Measurements from ENCODE around the gene CX3CL1. TPM values are rescaled to one million over a fixed set of nuclear protein-coding genes. Genes with fewer than 3 reads are reported as not detected.

Gene CX3CL1
- total RNA-seq, 1 donor from 2014 or later = 3.0 TPM

GRCh38 chr16:57405097-57405496 lies 32.8 kb downstream of the CX3CL1 start:
- no peak for DNase-seq (ENCODE audit: low read depth, low spot score)

DNA sequence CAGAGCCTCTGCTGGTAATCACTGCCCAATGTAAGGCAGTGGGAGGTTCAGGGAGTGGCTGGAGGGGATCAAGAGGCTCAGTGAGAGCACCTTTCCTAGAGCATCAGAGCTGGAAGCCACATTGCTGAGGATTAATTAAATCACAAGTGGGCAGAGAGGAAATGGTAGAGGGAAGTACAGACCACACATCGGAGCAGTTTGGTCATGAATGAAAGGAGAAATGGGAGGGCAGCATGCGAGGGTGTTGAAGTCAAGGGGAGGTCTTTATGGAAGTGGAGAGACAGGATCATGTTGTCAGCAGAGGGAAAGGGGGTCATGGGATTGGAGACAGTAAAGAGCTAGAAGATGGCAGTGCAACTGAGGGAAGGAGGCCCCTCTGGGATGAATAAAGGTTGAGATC lies 34.6 kb downstream of the CX3CL1 start:
- DNase-seq (ENCODE audit: low read depth, low spot score) = no peak

GRCh38 chr16:57407521-57408353 lies 35.4 kb downstream of the CX3CL1 start:
- DNase-seq (ENCODE audit: low read depth, low spot score) = no peak

DNA sequence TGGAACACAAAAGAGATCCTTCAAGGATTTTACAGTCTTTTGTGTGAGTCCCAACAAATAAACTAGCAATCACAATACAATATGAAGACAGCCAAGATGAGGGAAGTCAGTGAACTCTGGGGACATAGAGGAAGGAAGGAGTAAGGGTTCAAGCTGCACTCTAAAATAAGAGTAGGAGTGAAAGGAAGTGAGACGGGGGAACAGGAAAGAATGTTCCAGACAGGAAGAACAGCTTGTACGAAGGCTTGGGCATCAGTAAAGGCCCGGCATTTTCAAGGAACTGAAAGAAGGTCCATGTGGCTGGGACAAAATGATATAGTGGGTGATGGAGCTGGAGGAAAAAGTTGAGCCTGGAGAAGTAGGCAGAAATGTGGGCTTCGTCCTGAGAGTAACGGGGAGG lies 36.8 kb downstream of the CX3CL1 start:
- no peak for DNase-seq (ENCODE audit: low read depth, low spot score)

DNA sequence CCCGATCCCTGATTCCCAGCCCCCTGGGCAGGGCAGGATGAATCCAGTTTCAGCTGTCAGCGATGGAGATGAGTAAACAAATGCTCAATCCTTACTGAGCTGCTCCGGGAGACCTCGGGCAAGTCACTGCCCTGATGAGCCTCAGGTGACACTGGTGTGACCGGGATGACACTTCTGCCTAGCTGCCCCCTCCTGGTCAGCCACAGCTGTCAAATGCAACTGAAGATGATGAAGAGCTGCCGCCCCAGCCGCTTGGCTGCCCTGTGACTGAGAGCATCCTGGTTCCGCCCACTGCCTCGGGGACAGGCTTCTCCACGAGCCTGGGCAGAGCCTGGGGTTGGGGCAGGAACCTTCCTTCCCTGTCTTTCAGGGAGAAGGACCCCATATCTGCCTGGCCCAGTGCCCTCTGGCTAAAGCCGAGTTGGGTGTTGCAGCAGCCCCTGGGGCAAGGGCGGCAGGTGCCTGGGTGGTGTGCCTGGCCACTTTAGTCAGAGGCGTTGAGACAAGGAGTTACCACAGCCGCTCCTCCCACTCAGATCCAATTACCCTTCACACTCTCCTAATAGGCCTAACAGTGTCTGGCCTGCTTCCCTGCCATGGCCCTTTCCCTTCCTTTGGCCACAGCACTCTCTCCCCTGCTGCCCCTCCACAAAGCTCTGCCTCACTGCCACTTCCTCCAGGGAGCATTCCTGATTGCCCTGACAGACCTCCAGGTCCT lies 37.7 kb downstream of the CX3CL1 start:
- no peak for DNase-seq (ENCODE audit: low read depth, low spot score)

DNA sequence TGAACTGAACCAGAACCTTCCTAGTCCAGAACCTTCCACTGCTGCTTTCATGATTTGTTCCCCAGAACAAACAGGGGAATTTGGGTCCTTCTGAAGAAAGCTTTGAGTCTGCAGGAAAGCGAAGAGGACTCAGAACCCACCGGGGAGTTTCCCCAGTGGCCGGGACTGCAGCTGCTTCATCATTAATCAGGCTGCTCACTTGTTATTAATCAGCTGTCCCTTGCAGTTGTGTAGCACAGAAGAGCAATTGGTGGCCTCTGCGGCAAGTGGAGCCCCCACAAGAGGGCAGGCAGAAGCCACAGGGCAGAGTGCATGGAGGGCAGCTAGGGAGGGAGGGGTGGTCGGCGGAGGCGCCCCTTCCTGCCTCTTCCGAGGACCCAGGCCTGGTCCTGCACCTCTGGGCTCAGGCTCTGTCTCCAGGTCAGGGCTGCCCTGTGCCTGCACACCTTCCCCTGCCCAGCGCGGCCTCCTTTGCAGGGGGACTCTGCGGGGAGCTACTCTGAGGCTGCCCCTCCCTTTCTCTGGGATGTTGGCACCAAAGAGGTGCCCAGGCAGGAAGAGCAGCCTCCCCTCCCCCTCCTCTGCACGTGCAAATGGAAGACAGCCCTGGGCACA lies 39.2 kb downstream of the CX3CL1 start:
- DNase-seq (ENCODE audit: low read depth, low spot score) = no peak

- DNase-seq (ENCODE audit: low read depth, low spot score) = no peak
Observed at GRCh38 chr16:57412584-57412983, 40.3 kb downstream of the CX3CL1 start.

- no peak for DNase-seq (ENCODE audit: low read depth, low spot score)
Observed at GRCh38 chr16:57413301-57413730, 41.0 kb downstream of the CX3CL1 start.

- DNase-seq (ENCODE audit: low read depth, low spot score) = no peak
Observed at GRCh38 chr16:57413733-57414132, 41.4 kb downstream of the CX3CL1 start.

DNA sequence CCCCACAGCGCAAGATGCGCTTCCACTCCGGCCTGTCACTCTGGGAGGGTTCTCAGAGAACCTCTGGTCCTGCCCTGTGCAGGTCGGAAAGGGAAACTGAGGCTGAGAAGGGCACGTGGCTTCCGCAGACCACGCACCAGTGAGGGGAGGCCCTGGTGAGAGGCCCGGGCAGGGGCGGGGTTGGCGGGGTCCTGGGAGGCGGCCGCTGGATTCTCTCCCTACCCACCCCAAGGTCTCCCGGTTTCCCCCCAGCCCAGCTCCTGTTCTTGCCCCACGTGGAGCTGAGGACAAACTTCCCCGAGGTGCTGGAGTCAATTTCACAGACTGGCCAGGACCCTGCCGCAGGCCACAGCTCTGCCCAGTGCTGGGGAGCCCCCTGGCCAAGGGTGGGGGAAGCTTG lies 43.8 kb downstream of the CX3CL1 start:
- no peak for DNase-seq (ENCODE audit: low read depth, low spot score)

- no peak for DNase-seq (ENCODE audit: low read depth, low spot score)
Observed at GRCh38 chr16:57419506-57419905, 47.2 kb downstream of the CX3CL1 start.

DNA sequence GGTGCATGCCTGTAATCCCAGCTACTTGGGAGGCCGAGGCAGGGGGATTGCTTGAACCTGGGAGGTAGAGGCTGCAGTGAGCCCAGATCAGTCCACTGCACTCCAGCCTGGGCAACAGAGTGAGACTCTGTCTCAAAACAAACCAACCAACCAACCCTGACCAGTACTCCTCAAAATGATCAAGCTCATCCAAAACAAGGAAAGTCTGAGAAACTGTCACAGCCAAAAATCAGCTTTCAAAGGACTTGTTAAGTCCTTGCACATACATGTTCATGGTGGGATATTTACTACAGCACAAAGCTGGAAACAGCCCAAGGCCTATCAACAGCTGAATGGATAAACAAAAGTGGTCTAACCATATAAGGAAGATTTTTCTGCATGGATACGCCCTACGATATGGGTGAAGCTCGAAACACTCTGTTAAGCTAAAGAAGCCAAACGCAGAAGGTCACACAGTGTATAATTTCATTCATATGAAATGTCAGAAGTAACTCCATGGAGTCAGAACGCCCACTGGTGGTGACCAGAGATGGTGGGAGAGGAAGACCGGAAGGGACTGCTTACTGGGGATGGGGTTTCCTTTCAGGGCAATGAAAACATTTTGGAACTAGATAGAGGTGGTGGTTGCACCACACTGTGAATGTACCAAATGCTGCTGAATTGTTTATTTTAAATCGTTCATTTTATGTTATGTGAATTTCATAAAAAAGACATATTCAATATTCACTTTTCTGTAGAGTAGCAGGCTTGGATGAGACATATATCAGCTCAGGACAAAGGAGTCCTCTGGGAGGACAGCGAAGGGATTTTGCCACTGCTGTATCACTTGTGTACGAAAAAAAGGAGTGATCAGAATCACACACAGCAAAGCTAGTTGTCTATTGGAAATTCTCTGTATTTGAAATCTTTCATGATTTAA lies 50.0 kb downstream of the CX3CL1 start:
- DNase-seq (ENCODE audit: low read depth, low spot score) = no peak

DNA sequence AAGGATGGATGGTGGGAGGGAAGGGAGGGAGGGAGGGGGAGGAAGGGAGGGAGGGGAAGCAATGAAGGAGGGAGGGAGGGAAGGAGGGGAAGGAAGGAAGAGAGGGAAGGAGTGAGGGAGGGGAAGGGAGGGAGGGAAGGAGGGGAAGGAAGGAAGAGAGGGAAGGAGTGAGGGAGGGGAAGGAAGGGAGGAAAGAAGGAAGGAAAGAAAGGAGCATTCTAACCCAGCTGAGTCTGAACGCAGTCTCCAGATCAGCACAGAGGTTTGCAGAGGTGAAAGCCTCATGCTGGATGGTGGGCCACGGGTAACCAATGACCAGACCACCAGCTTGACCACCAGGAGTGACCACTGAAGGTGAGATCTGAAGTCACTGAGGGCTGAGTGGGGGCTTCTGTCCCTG lies 50.9 kb downstream of the CX3CL1 start:
- no peak for DNase-seq (ENCODE audit: low read depth, low spot score)

DNA sequence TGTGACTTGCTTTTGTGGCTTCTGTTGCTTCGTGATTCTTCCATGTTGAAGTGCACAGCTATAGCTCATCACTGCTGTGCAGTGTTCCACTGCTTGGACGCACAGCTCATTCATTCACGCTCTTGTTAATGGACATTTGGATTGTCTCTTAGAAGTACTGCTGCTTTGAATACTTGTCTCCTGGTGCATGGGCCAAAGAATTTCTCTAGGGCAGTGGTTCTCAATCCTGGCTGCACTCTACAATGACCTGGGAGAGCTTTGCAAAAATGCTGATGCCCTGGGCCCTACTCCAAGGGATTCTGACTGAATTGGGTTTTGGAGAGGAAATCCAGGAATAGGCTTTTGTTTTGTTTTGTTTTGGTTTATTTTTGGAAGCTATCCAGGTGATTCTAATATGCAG lies 52.3 kb downstream of the CX3CL1 start:
- DNase-seq (ENCODE audit: low read depth, low spot score) = no peak

DNA sequence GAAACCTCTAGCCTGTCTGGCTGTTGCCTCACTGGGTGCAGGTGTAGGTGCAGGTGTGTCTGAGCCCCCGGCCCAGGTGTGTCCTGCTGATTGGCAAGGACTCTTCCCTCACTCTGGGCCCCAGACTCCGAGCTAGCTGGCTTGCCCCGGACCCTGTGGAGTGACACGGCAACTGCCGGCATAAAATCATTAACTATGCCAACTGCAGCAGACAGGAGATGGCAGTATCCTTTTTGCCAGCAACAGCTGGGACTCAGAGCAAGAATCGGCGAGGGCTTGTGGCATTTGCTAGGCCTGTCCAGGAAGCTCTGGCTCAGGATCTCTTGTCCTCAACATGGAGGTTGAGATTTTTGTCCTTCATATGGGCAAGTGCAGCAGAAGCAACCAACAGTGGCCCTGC lies 54.1 kb downstream of the CX3CL1 start:
- no peak for DNase-seq (ENCODE audit: low read depth, low spot score)

DNA sequence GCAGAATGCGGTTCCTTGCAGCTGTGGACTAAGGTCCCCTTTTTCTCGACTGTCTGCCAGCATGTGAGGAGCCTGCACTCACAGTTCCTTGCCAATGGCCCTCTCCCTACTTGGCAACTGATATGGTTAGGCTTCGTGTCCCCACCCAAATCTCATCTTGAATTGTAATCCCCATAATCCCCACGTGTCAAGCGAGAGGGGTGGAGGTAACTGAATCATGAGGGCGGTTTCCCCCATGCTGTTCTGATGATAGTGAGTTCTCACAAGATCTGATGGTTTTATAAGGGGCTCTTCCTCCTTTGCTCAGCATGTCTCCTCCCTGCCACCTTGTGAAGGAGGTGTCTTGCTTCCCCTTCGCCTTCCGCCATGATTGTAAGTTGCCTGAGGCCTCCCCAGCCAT lies 55.0 kb downstream of the CX3CL1 start:
- no peak for DNase-seq (ENCODE audit: low read depth, low spot score)

DNA sequence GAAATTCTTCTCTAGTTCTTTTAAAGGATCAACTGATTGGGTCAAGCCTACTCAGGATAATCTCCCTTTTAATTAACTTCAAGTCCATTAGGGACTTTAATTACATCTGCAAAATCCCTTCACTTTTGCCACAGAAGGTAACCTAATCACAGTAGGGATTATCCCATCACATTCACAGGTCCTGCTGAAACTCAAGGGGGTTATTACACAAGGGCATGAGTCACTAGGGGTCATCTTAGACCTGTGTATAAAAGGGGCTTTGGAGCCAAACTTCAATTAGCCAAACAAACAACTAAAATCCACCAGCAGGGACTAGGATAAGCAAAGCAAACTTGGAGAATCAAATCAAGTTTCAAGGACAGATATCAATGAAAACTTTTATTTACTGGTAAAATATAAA lies 55.5 kb downstream of the CX3CL1 start:
- DNase-seq (ENCODE audit: low read depth, low spot score) = no peak

DNA sequence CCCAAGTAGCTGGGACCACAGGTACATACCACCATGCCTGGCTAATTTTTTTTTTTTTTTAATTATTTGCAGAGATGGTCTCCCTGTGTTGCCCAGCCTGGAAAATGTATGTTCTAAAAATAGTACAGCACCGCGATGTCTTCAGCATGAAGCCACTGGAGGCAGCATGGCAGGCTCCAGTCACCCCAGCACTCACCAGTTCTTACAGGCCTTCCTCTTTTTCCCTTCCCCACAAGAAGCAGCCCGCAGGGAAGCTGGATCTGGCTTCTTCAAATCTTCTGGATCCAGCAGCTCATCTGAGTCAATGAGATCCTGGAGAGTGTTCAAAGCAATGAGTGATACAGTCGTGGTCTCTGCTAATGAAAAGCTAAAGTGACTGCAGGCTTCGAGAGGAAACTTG lies 58.7 kb downstream of the CX3CL1 start:
- DNase-seq (ENCODE audit: low read depth, low spot score) = no peak

- no peak for DNase-seq (ENCODE audit: low read depth, low spot score)
Observed at GRCh38 chr16:57432505-57432904, 60.2 kb downstream of the CX3CL1 start.

DNA sequence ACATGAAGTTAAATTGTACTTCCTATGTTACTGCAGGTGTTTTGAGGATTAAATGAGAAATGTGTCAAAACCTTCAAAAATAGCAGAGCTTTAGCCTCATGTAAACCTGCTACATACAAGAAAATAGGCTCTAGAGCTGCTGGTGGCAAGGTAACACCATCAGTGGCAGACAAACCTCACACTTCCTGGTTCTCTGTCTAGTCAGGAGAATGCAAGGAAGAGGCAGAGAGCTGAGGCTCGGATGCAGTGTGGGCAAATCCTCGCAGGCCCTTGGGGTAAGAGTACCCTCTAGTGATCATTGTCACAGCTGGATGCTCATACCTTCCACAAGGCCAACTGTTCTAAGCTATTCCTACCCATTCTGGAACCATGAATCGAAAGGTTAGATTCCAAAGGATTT lies 60.7 kb downstream of the CX3CL1 start:
- no peak for DNase-seq (ENCODE audit: low read depth, low spot score)

GRCh38 chr16:57434003-57434402 lies 61.7 kb downstream of the CX3CL1 start:
- DNase-seq (ENCODE audit: low read depth, low spot score) = no peak

All from pulmonary artery endothelial cell (primary cell).